Stomach (tissue), 9 donors: ENCODE measurements around the gene TSEN54. TPM values are rescaled to one million over a fixed set of nuclear protein-coding genes. Genes with fewer than 3 reads are reported as not detected.
A peak's percentile ranks its signal among the peaks of the same experiment; 100 is the strongest.

Source experiments
- DNase-seq, 2 donors: peaks; one replicate each; pipeline versions ENCODE4 v3.0.0 to v3.0.0-alpha.2; 2013 to 2019
- H3K27ac ChIP-seq, 5 donors: fragments of 200-600 bp in 4 of 5; sonication (generic) in 4 of 5; one replicate each; pipeline ENCODE4 v1.5.1; 2013 to 2019; ENCODE audit warnings: mild to moderate bottlenecking in 1 of 5, moderate library complexity in 1 of 5
- H3K27me3 ChIP-seq, 3 donors: fragments of 200-600 bp; sonication (generic); one replicate each; pipeline ENCODE4 v1.5.1; 2017 to 2019; ENCODE audit warnings: mixed run types in 1 of 3
- H3K36me3 ChIP-seq, 4 donors: fragments of 200-600 bp; sonication (generic); 1 replicate in 3 of 4; 2 replicates in 1 of 4; pipeline ENCODE4 v1.5.1; 2016 to 2019
- H3K4me1 ChIP-seq, 4 donors: fragments of 200-600 bp; sonication (generic); one replicate each; pipeline ENCODE4 v1.5.1; 2016 to 2019
- H3K4me3 ChIP-seq, 4 donors: fragments of 200-600 bp; sonication (generic) in 3 of 4; one replicate each; pipeline ENCODE4 v1.5.1; 2016 to 2019; ENCODE audit warnings: mild to moderate bottlenecking in 1 of 4
- H3K9me3 ChIP-seq, 4 donors: fragments of 200-600 bp; sonication (generic); one replicate each; pipeline ENCODE4 v1.5.1; 2016 to 2019
- CTCF ChIP-seq, 7 experiments: fragments of 450-650 bp in 4 of 7; fragments of 200-600 bp in 3 of 7; sonication (generic) in 3 of 7; IDR thresholded peaks; one replicate each; pipeline ENCODE4 v1.5.1; 2016 to 2019; ENCODE audit warnings: antibody characterized with exemption in 7 of 7, control low read depth in 2 of 7, mild to moderate bottlenecking in 1 of 7
- EP300 ChIP-seq: sonication (generic); formaldehyde crosslinking; IDR thresholded peaks from one replicate; pipeline ENCODE4 v1.6.1; 2017; ENCODE audit warnings: antibody characterized with exemption
- POLR2A ChIP-seq, 4 donors: fragments of 450-650 bp; IDR thresholded peaks; one replicate each; pipeline ENCODE4 v1.6.1; 2016; ENCODE audit warnings: antibody characterized with exemption in 4 of 4, control low read depth in 2 of 4, mild to moderate bottlenecking in 1 of 4, moderate library complexity in 1 of 4
- POLR2AphosphoS5 ChIP-seq, 3 donors: sonication (generic); formaldehyde crosslinking; IDR thresholded peaks; one replicate each; pipeline ENCODE4 v1.6.1; 2016; ENCODE audit warnings: antibody characterized with exemption in 3 of 3
- WGBS, 5 donors: extraction: QIAGEN DNeasy Blood & Tissue Kit in 3 of 5; methylation state at CpG; one replicate each; pipeline versions ENCODE4 v1.1.5 to v1.1.7; 2013 to 2018; 5-methylcytosine and 5-hydroxymethylcytosine counted together
- intact Hi-C: fragments of 100-400 bp; cut with DNase I; formaldehyde crosslinking; loops from one replicate; pipeline ENCODE4 v1.15.1; 2023; ENCODE audit warnings: low total_unique reads
- polyA plus RNA-seq, 3 donors: library from polyadenylated mRNA; stranded (reverse); fragments of 200-250 nt; gene quantifications; one replicate each; pipeline ENCODE4 v1.2.3, GENCODE V29; 2013
- total RNA-seq, 5 donors: library from RNA; depleted of rRNA; stranded (reverse); fragments of >200 nt; gene quantifications; one replicate each; pipeline versions ENCODE4 v1.1.0 to v1.2.3, GENCODE V29; 2014 to 2016
- donor health status: healthy with polysubstance abuse.
- donor health status: Bipolar disorder and iron deficiency.
- donor health status: healthy.

TSEN54 gene
- total and polyA plus RNA-seq, 8 donors, result 13.2 to 219 (median 42.1) TPM

DNA sequence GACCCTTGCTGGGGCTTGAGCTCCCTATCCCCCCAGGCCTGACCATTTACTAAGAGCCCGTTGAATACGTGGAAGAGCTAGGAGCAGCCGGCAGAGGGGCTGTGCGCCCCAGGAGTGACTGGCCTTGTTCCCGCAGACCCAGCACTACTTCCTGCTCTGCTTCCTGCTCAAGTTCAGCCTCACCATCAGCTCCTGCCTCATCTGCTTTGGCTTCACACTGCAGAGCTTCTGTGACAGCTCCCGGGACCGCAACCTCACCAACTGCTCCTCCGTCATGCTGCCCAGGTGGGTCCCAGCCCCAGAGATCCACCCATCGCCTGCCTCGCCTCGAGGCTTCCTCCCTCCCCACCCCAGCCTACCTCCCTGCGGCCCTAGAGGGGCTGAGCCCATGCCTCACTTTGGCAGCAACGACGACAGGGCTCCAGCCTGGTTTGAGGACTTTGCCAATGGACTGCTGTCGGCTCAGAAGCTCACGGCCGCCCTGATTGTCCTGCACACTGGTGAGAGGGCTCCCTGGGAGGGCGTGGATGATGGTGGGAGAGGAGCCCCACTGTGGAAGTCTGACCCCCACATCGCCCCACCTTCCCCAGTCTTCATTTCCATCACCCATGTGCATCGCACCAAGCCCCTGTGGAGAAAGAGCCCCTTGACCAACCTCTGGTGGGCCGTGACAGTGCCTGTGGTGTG, 18.1 kb upstream of the TSEN54 start:
- H3K9me3 ChIP-seq, result no peaks in the 10 kb centered on the region
- H3K27me3 ChIP-seq, result no peaks in the 10 kb centered on the region
- DNase-seq, result no peak
- no peak for TF ChIP-seq POLR2AphosphoS5 (IDR thresholded peaks at IDR 0.05)
- TF ChIP-seq POLR2A (IDR thresholded peaks at IDR 0.05), result no peak
- no peak for TF ChIP-seq EP300
- TF ChIP-seq CTCF (IDR thresholded peaks at IDR 0.05), result no peak
- H3K36me3 ChIP-seq, result peaks cover 57 to 100% (median 99%) of the 10 kb centered on the region in 4 donors
- intact Hi-C loops, result no loop called here
- 63 to 80% (median 79%) methylated on average over 18 to 21 of the region's 21 CpGs for WGBS, 5 donors
- H3K27ac ChIP-seq, result peak overlapping the region in 2 of 5 donors; percentile 2 to 5
- H3K4me1 ChIP-seq, result peaks cover 0 to 30% (median 7%) of the 10 kb centered on the region in 4 donors
- no peak overlapping the region for H3K4me3 ChIP-seq

DNA sequence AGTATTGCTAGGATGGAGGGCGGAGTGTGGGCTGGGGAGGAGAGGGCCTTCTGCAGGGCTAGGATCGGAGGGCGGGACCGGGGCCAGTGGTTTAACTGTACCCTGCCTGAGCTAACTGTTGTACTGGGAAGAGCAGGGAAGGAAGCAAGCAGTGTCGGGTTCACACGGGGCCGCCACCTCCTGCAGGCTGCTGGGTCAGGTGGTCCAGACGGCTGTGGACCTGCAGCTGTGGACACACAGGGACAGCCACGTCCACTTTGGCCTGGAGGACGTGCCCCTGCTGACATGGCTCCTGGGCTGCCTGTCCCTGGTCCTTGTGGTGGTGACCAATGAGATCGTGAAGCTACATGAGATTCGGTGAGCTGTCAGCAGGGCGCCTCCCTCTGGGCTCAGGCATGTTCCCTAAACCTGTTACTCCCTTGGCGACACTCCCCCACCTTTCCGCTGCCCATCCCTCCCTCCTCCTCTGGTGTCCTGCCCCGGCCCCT, 17.6 kb upstream of the TSEN54 start:
- intact Hi-C loops, result no loop called here
- TF ChIP-seq POLR2A (IDR thresholded peaks at IDR 0.05) (no peak), POLR2AphosphoS5 (IDR thresholded peaks at IDR 0.05) (no peak), EP300 (no peak), CTCF (IDR thresholded peaks at IDR 0.05) (no peak)
- DNase-seq, result no peak
- Histone ChIP-seq H3K9me3 (no peaks in the 10 kb centered on the region), H3K36me3 (peaks cover 55 to 100% (median 99%) of the 10 kb centered on the region in 4 donors), H3K27me3 (no peaks in the 10 kb centered on the region), H3K4me3 (no peak overlapping the region), H3K27ac (peak overlapping the region in 2 of 5 donors; percentile 42 to 64), H3K4me1 (peaks cover 0 to 30% (median 7%) of the 10 kb centered on the region in 4 donors)
- WGBS, 5 donors, result 54 to 68% (median 59%) methylated on average over 16 of the region's 16 CpGs

GRCh38 chr17:75499313-75500022, 16.9 kb upstream of the TSEN54 start:
- no peaks in the 10 kb centered on the region for H3K9me3 ChIP-seq
- WGBS, 5 donors, result 60 to 71% (median 70%) methylated on average over 13 to 16 of the region's 16 CpGs
- peak overlapping the region in 3 of 5 donors; percentile 38 to 64 (median 42) for H3K27ac ChIP-seq
- H3K27me3 ChIP-seq, result no peaks in the 10 kb centered on the region
- no peak overlapping the region for H3K4me3 ChIP-seq
- TF ChIP-seq EP300, result no peak
- TF ChIP-seq CTCF (IDR thresholded peaks at IDR 0.05), result no peak
- TF ChIP-seq POLR2A (IDR thresholded peaks at IDR 0.05), result no peak
- TF ChIP-seq POLR2AphosphoS5 (IDR thresholded peaks at IDR 0.05), result no peak
- intact Hi-C loops, result loop anchor here (10.0 kb wide), 1 partner anchor 65 kb away; no protein-coding TSS in a partner anchor
- no peak for DNase-seq
- peaks cover 0 to 36% (median 12%) of the 10 kb centered on the region in 4 donors for H3K4me1 ChIP-seq
- peaks cover 48 to 100% (median 99%) of the 10 kb centered on the region in 4 donors for H3K36me3 ChIP-seq

GRCh38 chr17:75500419-75501216, 15.7 kb upstream of the TSEN54 start:
- H3K4me1 ChIP-seq, result peaks cover 0 to 41% (median 17%) of the 10 kb centered on the region in 4 donors
- no peak overlapping the region for H3K4me3 ChIP-seq
- peaks cover 42 to 100% (median 99%) of the 10 kb centered on the region in 4 donors for H3K36me3 ChIP-seq
- H3K9me3 ChIP-seq, result no peaks in the 10 kb centered on the region
- 73 to 86% (median 83%) methylated on average over 8 to 17 of the region's 17 CpGs for WGBS, 5 donors
- TF ChIP-seq EP300, result no peak
- no peak for TF ChIP-seq CTCF (IDR thresholded peaks at IDR 0.05)
- TF ChIP-seq POLR2A (IDR thresholded peaks at IDR 0.05), result no peak
- no peak for TF ChIP-seq POLR2AphosphoS5 (IDR thresholded peaks at IDR 0.05)
- H3K27ac ChIP-seq, result peak overlapping the region in 3 of 5 donors; percentile 5 to 42 (median 29)
- intact Hi-C loops, result loop anchor here (10.0 kb wide), 1 partner anchor 66 kb away; no protein-coding TSS in a partner anchor
- DNase-seq, result no peak
- H3K27me3 ChIP-seq, result no peaks in the 10 kb centered on the region
